ENCODE data around the gene TUBB4A. TPM values are rescaled to one million over a fixed set of nuclear protein-coding genes. Genes with fewer than 3 reads are reported as not detected.

Gene TUBB4A
- polyA plus RNA-seq, 1 donor from 2014 or later = 17.8 TPM

DNA sequence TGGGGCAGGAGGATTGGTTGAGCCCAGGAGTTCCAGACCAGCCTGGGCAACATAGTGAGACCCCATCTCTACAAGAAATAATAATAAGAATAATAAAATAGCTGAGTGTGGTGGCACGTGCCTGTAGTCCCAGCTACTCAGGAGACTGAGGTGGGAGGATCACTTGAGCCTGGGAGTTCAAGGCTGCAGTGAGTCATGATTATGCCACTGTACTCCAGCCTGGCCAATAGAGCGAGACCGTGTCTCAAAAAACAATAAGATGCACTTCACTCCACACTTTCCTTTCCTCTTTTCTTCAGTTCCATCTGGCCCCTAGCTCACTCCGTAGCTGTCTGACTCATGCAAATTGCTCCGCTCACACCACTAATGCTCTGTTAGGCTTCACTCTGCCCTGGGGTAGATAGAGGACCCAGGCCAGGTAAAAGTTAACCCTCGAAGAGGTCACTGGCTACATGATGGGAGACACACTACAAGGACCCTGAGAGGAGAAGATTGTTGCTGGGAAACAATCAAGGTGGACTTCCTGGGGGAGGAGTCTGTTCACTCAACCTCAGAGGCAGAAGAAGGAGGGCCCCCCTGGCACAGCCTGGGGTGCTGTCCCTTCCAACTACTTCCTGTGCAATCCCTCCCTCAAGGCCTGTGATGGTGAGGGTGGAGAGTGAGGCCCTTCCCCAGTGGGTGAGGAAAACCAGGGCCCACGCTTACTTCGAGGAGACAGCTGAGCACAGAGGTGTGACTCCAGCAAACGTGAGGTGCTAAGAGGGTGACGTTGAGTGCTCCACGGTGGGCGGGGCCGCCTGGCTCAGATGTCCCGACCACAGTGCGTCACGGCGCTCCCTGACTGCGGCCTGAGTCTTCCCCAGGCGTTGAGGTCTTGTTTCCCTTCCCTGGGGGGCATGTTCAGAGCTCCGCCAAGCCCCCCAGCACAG is 19.9 kb upstream of the TUBB4A start:
- H3K4me3 ChIP-seq (ENCODE audit: low read length) = no peak overlapping the region
- TF ChIP-seq EZH2 (IDR thresholded peaks at IDR 0.05; ENCODE audit: borderline replicate concordance, insufficient read depth, low read length, poor library complexity, severe bottlenecking) = no peak
- TF ChIP-seq TAF1 (IDR thresholded peaks at IDR 0.05; ENCODE audit: low read depth) = no peak
- no peak for TF ChIP-seq REST (IDR thresholded peaks at IDR 0.05; ENCODE audit: borderline replicate concordance)
- no peak for TF ChIP-seq EP300 (conservative IDR thresholded peaks at IDR 0.05; ENCODE audit: poor library complexity, severe bottlenecking)
- TF ChIP-seq SMC3 (conservative IDR thresholded peaks at IDR 0.05; ENCODE audit: poor library complexity) = no peak
- no peak for TF ChIP-seq MXI1 (conservative IDR thresholded peaks at IDR 0.05; ENCODE audit: poor library complexity, severe bottlenecking)
- TF ChIP-seq, protein P1, sequence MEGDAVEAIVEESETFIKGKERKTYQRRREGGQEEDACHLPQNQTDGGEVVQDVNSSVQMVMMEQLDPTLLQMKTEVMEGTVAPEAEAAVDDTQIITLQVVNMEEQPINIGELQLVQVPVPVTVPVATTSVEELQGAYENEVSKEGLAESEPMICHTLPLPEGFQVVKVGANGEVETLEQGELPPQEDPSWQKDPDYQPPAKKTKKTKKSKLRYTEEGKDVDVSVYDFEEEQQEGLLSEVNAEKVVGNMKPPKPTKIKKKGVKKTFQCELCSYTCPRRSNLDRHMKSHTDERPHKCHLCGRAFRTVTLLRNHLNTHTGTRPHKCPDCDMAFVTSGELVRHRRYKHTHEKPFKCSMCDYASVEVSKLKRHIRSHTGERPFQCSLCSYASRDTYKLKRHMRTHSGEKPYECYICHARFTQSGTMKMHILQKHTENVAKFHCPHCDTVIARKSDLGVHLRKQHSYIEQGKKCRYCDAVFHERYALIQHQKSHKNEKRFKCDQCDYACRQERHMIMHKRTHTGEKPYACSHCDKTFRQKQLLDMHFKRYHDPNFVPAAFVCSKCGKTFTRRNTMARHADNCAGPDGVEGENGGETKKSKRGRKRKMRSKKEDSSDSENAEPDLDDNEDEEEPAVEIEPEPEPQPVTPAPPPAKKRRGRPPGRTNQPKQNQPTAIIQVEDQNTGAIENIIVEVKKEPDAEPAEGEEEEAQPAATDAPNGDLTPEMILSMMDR (IDR thresholded peaks at IDR 0.05; ENCODE audit: poor library complexity, severe bottlenecking) = no peak
- no peak for TF ChIP-seq POLR2AphosphoS5 (IDR thresholded peaks at IDR 0.05)
- TF ChIP-seq RAD21 (conservative IDR thresholded peaks at IDR 0.05) = no peak
- no peaks in the 10 kb centered on the region for H3K27me3 ChIP-seq (ENCODE audit: insufficient read depth, low read depth, low read length)
- no peak overlapping the region for H3K9ac ChIP-seq (ENCODE audit: low read length)
- H3K9me2 ChIP-seq (ENCODE audit: insufficient read depth, low read length) = no peaks in the 10 kb centered on the region
- H3K27ac ChIP-seq (ENCODE audit: low read length) = no peak overlapping the region
- no peak overlapping the region for H3K4me2 ChIP-seq (ENCODE audit: low read length)
- H3K36me3 ChIP-seq (ENCODE audit: insufficient read depth, low read length) = no peaks in the 10 kb centered on the region
- H3F3A ChIP-seq (ENCODE audit: insufficient read depth, low read length, poor library complexity, severe bottlenecking) = no peaks in the 10 kb centered on the region
- H3K79me2 ChIP-seq (replicated peaks; ENCODE audit: insufficient read depth, low read length) = no peaks in the 10 kb centered on the region
- no peaks in the 10 kb centered on the region for H4K20me1 ChIP-seq (ENCODE audit: insufficient read depth)
- no peak overlapping the region for H2AFZ ChIP-seq (ENCODE audit: low read depth, low read length)
- H3K9me3 ChIP-seq (ENCODE audit: low read length) = no peaks in the 10 kb centered on the region

DNA sequence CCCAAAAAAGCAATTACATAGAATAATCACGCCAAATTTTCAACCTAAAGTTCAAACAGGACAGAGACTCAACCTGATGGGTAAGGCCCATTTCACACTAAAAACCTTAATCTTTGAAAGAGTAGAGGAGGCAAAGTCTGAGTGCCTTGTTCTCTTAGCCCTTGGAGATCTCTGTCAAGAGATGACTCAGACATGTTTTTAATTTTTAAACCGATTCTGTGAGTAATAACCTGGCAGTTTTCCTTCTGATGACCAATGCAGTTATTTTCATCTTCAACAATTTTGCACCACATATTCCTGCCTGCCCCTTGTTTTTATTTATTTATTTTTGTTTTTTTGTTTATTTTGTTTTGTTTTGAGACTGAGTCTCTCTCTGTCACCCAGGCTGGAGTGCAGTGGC is 17.2 kb upstream of the TUBB4A start:
- Histone ChIP-seq H3F3A (ENCODE audit: insufficient read depth, low read length, poor library complexity, severe bottlenecking) (no peaks in the 10 kb centered on the region), H3K36me3 (ENCODE audit: insufficient read depth, low read length) (no peaks in the 10 kb centered on the region), H3K27me3 (ENCODE audit: insufficient read depth, low read depth, low read length) (peaks cover 5% of the 10 kb centered on the region), H3K9me3 (ENCODE audit: low read length) (no peaks in the 10 kb centered on the region), H3K4me2 (ENCODE audit: low read length) (no peak overlapping the region), H4K20me1 (ENCODE audit: insufficient read depth) (no peaks in the 10 kb centered on the region), H2AFZ (ENCODE audit: low read depth, low read length) (no peak overlapping the region), H3K79me2 (replicated peaks; ENCODE audit: insufficient read depth, low read length) (no peaks in the 10 kb centered on the region), H3K9me2 (ENCODE audit: insufficient read depth, low read length) (no peaks in the 10 kb centered on the region), H3K27ac (ENCODE audit: low read length) (no peak overlapping the region), H3K9ac (ENCODE audit: low read length) (no peak overlapping the region), H3K4me3 (ENCODE audit: low read length) (no peak overlapping the region)
- TF ChIP-seq SMC3 (conservative IDR thresholded peaks at IDR 0.05; ENCODE audit: poor library complexity) (no peak), REST (IDR thresholded peaks at IDR 0.05; ENCODE audit: borderline replicate concordance) (no peak), EZH2 (IDR thresholded peaks at IDR 0.05; ENCODE audit: borderline replicate concordance, insufficient read depth, low read length, poor library complexity, severe bottlenecking) (no peak), TAF1 (IDR thresholded peaks at IDR 0.05; ENCODE audit: low read depth) (no peak)

Data from neural cell (in vitro differentiated cells).